Measurements from ENCODE around the gene RPS6KB1.

- TF ChIP-seq CTCF (IDR thresholded peaks at IDR 0.05) (no peak), POLR2A (IDR thresholded peaks at IDR 0.05) (no peak)
These were observed 14.3 kb upstream of the RPS6KB1 start for GRCh38 chr17:59878624-59879023.
